ENCODE data around the gene TMEFF2. TPM values are rescaled to one million over a fixed set of nuclear protein-coding genes. Genes with fewer than 3 reads are reported as not detected.

The TMEFF2 gene
- total RNA-seq, 1 donor from 2014 or later, result 23.9 TPM

DNA sequence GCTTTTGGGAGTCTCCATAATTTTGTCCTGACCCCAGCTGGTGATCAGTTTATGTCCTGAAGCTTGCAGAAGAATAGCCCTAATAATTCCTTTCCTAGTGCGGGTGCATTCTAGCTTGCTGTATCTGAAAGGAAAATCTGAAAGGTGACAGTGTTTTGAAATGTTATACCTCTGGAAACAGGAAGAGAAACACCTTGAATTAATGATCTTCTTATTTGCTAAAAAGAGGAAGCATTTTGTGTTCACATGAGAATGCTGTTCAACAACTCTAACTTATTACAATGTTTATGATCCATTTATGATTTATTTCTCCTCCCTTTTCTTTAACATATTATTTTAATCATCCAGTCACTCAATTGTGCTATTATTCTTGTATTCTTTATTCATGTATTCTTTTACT lies 280.9 kb downstream of the TMEFF2 start:
- no peak for DNase-seq
- Mint-ChIP-seq H3K27me3 (ENCODE audit: unreplicated experiment) (no peaks in the 10 kb centered on the region), H3K9me3 (ENCODE audit: unreplicated experiment) (peaks cover 3% of the 10 kb centered on the region), H3K4me3 (ENCODE audit: unreplicated experiment) (no peak overlapping the region), H3K4me1 (ENCODE audit: low read depth, unreplicated experiment) (peaks cover 20% of the 10 kb centered on the region), H3K36me3 (ENCODE audit: unreplicated experiment) (no peaks in the 10 kb centered on the region), H3K27ac (ENCODE audit: unreplicated experiment) (no peak overlapping the region)
- TF ChIP-seq, protein P1, sequence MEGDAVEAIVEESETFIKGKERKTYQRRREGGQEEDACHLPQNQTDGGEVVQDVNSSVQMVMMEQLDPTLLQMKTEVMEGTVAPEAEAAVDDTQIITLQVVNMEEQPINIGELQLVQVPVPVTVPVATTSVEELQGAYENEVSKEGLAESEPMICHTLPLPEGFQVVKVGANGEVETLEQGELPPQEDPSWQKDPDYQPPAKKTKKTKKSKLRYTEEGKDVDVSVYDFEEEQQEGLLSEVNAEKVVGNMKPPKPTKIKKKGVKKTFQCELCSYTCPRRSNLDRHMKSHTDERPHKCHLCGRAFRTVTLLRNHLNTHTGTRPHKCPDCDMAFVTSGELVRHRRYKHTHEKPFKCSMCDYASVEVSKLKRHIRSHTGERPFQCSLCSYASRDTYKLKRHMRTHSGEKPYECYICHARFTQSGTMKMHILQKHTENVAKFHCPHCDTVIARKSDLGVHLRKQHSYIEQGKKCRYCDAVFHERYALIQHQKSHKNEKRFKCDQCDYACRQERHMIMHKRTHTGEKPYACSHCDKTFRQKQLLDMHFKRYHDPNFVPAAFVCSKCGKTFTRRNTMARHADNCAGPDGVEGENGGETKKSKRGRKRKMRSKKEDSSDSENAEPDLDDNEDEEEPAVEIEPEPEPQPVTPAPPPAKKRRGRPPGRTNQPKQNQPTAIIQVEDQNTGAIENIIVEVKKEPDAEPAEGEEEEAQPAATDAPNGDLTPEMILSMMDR (IDR thresholded peaks at IDR 0.05; ENCODE audit: partially characterized antibody, unreplicated experiment), result no peak

DNA sequence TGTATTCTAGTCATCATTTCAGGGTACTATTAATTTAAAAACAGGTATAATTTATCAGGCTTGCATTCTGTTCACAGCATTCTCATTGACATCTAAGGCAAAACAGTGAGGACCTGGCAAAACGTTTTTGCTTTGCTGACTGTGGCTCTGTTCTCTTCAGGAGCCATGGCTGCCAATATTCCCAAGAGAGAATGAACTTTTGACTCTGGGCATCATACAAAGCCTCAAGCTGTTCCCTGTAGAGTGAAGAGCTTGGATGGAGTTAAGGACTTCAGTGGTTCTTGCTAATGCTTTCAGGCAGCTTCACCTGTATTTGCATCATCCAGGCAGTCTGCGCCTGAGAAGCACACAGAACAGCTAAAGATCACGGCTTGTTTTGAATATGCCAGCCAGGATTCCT lies 282.0 kb downstream of the TMEFF2 start:
- H3K27me3 Mint-ChIP-seq (ENCODE audit: unreplicated experiment), result no peaks in the 10 kb centered on the region
- TF ChIP-seq, protein P1 (IDR thresholded peaks at IDR 0.05; ENCODE audit: partially characterized antibody, unreplicated experiment), result no peak
- no peak for DNase-seq
- H3K36me3 Mint-ChIP-seq (ENCODE audit: unreplicated experiment), result no peaks in the 10 kb centered on the region
- peaks cover 1% of the 10 kb centered on the region for H3K9me3 Mint-ChIP-seq (ENCODE audit: unreplicated experiment)
- H3K4me1 Mint-ChIP-seq (ENCODE audit: low read depth, unreplicated experiment), result peaks cover 12% of the 10 kb centered on the region
- no peak overlapping the region for H3K27ac Mint-ChIP-seq (ENCODE audit: unreplicated experiment)
- H3K4me3 Mint-ChIP-seq (ENCODE audit: unreplicated experiment), result no peak overlapping the region

DNA sequence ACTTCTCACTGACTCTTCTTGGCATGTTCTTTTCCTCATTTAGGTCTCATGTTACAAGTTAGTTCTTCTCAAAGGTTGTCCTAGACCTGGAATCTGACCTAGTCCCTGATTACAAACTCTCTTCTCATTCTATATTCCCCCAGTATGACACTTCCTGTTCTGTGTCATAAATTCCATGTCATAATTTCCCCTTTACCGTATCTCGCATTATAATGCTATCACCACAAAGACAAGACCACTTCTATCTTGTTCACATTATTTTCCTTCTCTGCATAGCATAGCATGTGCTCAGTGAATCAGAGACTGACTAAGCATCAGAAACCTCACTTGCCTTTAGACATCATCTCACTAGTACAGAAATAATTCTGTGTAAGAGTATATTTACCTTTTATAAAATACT lies 284.2 kb downstream of the TMEFF2 start:
- Mint-ChIP-seq H3K36me3 (ENCODE audit: unreplicated experiment) (no peaks in the 10 kb centered on the region), H3K9me3 (ENCODE audit: unreplicated experiment) (no peaks in the 10 kb centered on the region), H3K4me1 (ENCODE audit: low read depth, unreplicated experiment) (no peaks in the 10 kb centered on the region), H3K27me3 (ENCODE audit: unreplicated experiment) (peaks cover 1% of the 10 kb centered on the region), H3K4me3 (ENCODE audit: unreplicated experiment) (no peak overlapping the region), H3K27ac (ENCODE audit: unreplicated experiment) (no peak overlapping the region)
- DNase-seq, result no peak
- TF ChIP-seq, protein P1 (IDR thresholded peaks at IDR 0.05; ENCODE audit: partially characterized antibody, unreplicated experiment), result no peak

DNA sequence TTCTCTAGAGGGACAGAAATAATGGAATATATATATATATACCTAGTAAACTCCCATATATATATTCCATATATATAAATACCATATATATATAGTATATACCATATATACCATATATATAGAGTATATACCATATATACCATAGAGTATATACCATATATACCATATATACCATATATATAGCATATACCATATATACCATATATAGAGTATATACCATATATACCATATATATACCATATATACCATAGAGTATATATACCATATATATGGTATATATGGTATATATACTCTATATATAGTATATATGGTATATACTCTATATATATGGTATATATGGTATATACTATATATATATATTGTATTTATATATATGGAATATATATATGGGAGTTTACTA lies 285.9 kb downstream of the TMEFF2 start:
- H3K27ac Mint-ChIP-seq (ENCODE audit: unreplicated experiment), result no peak overlapping the region
- H3K36me3 Mint-ChIP-seq (ENCODE audit: unreplicated experiment), result no peaks in the 10 kb centered on the region
- peaks cover 1% of the 10 kb centered on the region for H3K27me3 Mint-ChIP-seq (ENCODE audit: unreplicated experiment)

DNA sequence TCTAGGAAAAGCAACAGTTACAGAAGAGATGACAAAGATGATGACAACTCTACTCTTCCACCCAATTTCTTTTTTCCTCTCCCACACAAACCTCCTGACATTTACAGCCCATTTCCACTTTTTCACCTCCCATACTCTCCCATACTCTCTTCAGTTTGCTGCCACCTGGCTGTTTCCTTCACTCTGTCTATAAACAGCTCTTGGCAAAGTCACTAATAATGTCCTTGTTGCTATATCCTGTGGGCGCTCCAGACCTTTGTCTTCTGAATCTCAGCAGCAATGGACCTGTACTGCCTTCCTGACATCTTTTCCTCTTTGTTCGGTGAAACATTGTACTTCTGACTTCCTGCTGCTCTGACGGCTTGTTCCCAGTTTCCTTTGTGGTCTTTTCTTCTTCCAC lies 287.2 kb downstream of the TMEFF2 start:
- H3K4me3 Mint-ChIP-seq (ENCODE audit: unreplicated experiment), result no peak overlapping the region
- H3K36me3 Mint-ChIP-seq (ENCODE audit: unreplicated experiment), result no peaks in the 10 kb centered on the region
- H3K4me1 Mint-ChIP-seq (ENCODE audit: low read depth, unreplicated experiment), result no peaks in the 10 kb centered on the region
- no peaks in the 10 kb centered on the region for H3K9me3 Mint-ChIP-seq (ENCODE audit: unreplicated experiment)
- no peak overlapping the region for H3K27ac Mint-ChIP-seq (ENCODE audit: unreplicated experiment)
- DNase-seq, result no peak
- TF ChIP-seq, protein P1 (IDR thresholded peaks at IDR 0.05; ENCODE audit: partially characterized antibody, unreplicated experiment), result no peak
- peaks cover 1% of the 10 kb centered on the region for H3K27me3 Mint-ChIP-seq (ENCODE audit: unreplicated experiment)

More for the DNA sequence above, 285.9 kb downstream of the TMEFF2 start:
- no peak overlapping the region for H3K4me3 Mint-ChIP-seq (ENCODE audit: unreplicated experiment)
- no peaks in the 10 kb centered on the region for H3K4me1 Mint-ChIP-seq (ENCODE audit: low read depth, unreplicated experiment)
- H3K9me3 Mint-ChIP-seq (ENCODE audit: unreplicated experiment), result no peaks in the 10 kb centered on the region
- no peak for DNase-seq
- TF ChIP-seq, protein P1 (IDR thresholded peaks at IDR 0.05; ENCODE audit: partially characterized antibody, unreplicated experiment), result no peak

All from glutamatergic neuron (in vitro differentiated cells).